Measurements from ENCODE around the gene MMP13. TPM values are rescaled to one million over a fixed set of nuclear protein-coding genes. Genes with fewer than 3 reads are reported as not detected.

MMP13 gene
- total RNA-seq, 3 donors from 2014 or later, result not detected

DNA sequence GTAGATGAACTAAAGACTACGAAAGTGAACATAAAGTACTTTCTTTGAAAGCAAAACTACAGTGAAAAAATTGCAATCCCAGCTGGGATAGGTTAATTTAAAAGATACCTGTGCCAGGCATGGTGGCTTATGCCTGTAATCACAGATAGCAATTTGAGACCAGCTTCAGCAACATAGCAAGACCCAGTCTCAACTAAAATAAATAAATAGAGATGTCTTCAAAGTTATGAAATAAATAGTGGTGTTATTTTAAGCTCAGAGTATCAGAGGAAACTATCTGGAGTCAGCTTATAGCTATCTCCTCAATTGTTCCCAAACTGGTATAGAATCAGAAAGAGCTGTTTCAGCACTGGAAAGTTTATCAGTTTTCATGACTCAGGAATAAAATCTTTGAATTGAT, 17.3 kb upstream of the MMP13 start:
- DNase-seq (no peak), ATAC-seq (no peak)
- TF ChIP-seq, protein P1, sequence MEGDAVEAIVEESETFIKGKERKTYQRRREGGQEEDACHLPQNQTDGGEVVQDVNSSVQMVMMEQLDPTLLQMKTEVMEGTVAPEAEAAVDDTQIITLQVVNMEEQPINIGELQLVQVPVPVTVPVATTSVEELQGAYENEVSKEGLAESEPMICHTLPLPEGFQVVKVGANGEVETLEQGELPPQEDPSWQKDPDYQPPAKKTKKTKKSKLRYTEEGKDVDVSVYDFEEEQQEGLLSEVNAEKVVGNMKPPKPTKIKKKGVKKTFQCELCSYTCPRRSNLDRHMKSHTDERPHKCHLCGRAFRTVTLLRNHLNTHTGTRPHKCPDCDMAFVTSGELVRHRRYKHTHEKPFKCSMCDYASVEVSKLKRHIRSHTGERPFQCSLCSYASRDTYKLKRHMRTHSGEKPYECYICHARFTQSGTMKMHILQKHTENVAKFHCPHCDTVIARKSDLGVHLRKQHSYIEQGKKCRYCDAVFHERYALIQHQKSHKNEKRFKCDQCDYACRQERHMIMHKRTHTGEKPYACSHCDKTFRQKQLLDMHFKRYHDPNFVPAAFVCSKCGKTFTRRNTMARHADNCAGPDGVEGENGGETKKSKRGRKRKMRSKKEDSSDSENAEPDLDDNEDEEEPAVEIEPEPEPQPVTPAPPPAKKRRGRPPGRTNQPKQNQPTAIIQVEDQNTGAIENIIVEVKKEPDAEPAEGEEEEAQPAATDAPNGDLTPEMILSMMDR (IDR thresholded peaks at IDR 0.05), result no peak
- Histone ChIP-seq H3K4me1 (ENCODE audit: low read depth) (no peaks in the 10 kb centered on the region), H3K4me3 (no peak overlapping the region), H3K9me3 (no peaks in the 10 kb centered on the region), H3K36me3 (ENCODE audit: low read depth) (no peaks in the 10 kb centered on the region)
- intact Hi-C loops (cut with DNase I, micrococcal nuclease), result no loop called here

DNA sequence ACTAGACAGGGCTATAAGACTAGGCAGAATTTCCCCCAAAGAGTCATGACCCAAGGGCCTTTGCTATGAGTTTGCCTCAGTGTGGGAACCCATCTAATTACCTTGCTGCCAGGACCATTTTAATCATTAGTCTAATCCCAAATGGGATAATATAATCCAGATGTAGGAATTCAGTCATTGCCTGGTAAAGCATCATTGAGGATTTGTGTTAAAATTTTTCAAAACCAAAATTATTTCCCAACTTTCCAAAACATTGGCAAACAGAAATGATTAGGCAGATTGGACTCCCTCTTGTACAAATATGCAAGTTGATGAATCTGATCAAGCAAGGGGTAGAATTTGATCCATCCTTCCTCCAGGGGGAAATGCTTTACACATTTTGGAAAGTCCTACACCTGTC, 16.2 kb upstream of the MMP13 start:
- H3K4me1 ChIP-seq (ENCODE audit: low read depth), result no peaks in the 10 kb centered on the region
- H3K9me3 ChIP-seq, result no peaks in the 10 kb centered on the region
- ATAC-seq, result no peak

DNA sequence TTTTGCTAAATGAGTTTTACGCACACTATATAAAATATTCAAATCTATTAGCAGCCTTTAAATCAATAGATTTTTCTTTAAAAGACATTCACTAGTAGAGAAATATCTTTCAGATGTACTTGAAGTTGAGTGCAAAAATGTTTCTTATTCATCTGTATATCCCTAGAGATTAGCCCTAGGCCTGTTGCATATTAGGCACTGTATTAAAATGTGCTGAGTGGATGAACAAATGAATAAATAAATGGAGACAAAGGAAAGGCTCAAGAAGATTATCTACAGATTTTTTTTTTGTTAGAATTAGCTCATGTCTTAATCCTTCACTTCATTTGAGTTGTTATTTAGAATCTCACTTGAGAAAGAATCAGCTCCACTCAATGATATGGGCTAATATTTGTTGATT, 12.0 kb upstream of the MMP13 start:
- Histone ChIP-seq H3K36me3 (ENCODE audit: low read depth) (no peaks in the 10 kb centered on the region), H3K4me1 (ENCODE audit: low read depth) (no peaks in the 10 kb centered on the region), H3K4me3 (no peak overlapping the region), H3K9me3 (no peaks in the 10 kb centered on the region)
- DNase-seq (no peak), ATAC-seq (no peak)
- intact Hi-C loops (cut with DNase I, micrococcal nuclease), result no loop called here
- TF ChIP-seq, protein P1 (IDR thresholded peaks at IDR 0.05), result no peak

More for the DNA sequence above, 16.2 kb upstream of the MMP13 start:
- no peak for DNase-seq
- Histone ChIP-seq H3K36me3 (ENCODE audit: low read depth) (no peaks in the 10 kb centered on the region), H3K4me3 (no peak overlapping the region)
- TF ChIP-seq, protein P1 (IDR thresholded peaks at IDR 0.05), result no peak
- intact Hi-C loops (cut with DNase I, micrococcal nuclease), result no loop called here

DNA sequence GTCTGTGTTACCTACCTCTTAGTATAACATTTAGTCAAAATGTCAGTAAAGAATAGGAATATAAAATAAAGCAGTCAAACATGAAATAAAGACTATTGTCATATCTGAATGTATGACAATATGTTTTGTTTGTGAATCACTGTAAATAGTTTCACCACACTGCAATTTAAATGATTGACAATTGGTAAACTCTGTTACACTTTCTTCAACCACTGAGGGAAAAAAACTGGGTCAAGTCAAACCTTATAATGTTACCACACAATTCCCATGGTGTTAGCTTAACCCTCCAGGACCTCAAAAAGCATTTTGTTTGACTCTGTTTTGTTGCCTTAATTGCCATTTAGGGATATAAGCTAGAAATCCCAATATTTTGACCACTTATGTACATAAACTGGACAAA, 10.5 kb upstream of the MMP13 start:
- intact Hi-C loops (cut with DNase I, micrococcal nuclease), result no loop called here
- H3K4me3 ChIP-seq, result no peak overlapping the region
- ATAC-seq (no peak), DNase-seq (no peak)
- no peaks in the 10 kb centered on the region for H3K36me3 ChIP-seq (ENCODE audit: low read depth)
- TF ChIP-seq, protein P1 (IDR thresholded peaks at IDR 0.05), result no peak
- no peaks in the 10 kb centered on the region for H3K9me3 ChIP-seq
- H3K4me1 ChIP-seq (ENCODE audit: low read depth), result no peaks in the 10 kb centered on the region

DNA sequence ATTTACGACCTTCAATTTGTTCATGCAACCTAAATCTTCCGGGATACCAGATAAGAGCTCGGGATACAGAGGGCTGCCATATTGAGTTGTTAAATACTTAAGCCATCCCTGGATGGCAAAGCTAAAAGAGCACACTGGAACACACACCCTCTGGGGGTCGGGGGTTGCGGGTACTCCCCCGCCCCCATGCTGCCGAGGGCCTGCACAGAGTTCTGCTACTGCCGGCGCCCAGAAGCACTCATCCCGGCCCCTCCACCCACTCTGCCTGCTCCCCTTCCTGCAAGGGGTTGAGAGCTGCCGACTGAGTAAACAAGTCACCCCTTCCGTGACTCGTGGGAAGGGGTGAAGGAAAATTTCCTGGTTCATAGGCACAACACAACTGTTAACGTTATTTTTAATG, 9.3 kb upstream of the MMP13 start:
- Histone ChIP-seq H3K9me3 (no peaks in the 10 kb centered on the region), H3K4me3 (no peak overlapping the region), H3K36me3 (ENCODE audit: low read depth) (no peaks in the 10 kb centered on the region), H3K4me1 (ENCODE audit: low read depth) (no peaks in the 10 kb centered on the region)
- ATAC-seq (no peak), DNase-seq (no peak)
- TF ChIP-seq, protein P1 (IDR thresholded peaks at IDR 0.05), result no peak
- intact Hi-C loops (cut with DNase I, micrococcal nuclease), result no loop called here

DNA sequence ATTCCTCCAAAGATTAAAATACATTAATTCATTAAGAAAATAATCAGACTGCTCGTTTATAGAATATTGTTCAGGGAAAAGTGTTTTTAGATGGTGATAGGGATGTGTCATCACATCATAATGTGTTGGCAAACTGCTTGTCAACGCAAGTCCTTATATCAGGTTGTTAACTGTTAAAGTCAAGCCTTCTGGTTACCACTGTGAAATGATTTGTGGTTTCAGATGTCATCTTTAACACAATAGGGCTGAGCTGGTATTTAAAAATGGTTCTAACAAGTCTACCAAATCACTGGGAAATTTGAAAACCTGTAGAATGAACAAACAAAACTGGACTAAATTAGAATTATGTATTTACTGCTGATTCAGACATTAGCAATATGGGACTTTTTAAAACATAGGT, 2.4 kb upstream of the MMP13 start:
- DNase-seq (no peak), ATAC-seq (no peak)
- Histone ChIP-seq H3K36me3 (ENCODE audit: low read depth) (no peaks in the 10 kb centered on the region), H3K9me3 (no peaks in the 10 kb centered on the region), H3K4me3 (no peak overlapping the region), H3K4me1 (ENCODE audit: low read depth) (no peaks in the 10 kb centered on the region)
- TF ChIP-seq, protein P1 (IDR thresholded peaks at IDR 0.05), result no peak
- intact Hi-C loops (cut with DNase I, micrococcal nuclease), result no loop called here

Measured in mucosa of descending colon (tissue), 3 donors.